Measurements from ENCODE around the gene CECR2. TPM values are rescaled to one million over a fixed set of nuclear protein-coding genes. Genes with fewer than 3 reads are reported as not detected.
A peak's percentile ranks its signal among the peaks of the same experiment; 100 is the strongest.

The CECR2 gene
- total RNA-seq, 1 donor from 2014 or later: 0.24 TPM

GRCh38 chr22:17570851-17571631 lies 201.8 kb downstream of the CECR2 start:
- H3K4me3 Mint-ChIP-seq (ENCODE audit: unreplicated experiment): no peak overlapping the region
- H3K4me1 Mint-ChIP-seq (ENCODE audit: unreplicated experiment): peaks cover 31% of the 10 kb centered on the region
- H3K27me3 Mint-ChIP-seq (ENCODE audit: unreplicated experiment): no peaks in the 10 kb centered on the region
- peak overlapping the region; percentile 43 for H3K27ac Mint-ChIP-seq (ENCODE audit: unreplicated experiment)
- no peak for DNase-seq (ENCODE audit: extremely low spot score, unreplicated experiment)
- no peaks in the 10 kb centered on the region for H3K9me3 Mint-ChIP-seq (ENCODE audit: unreplicated experiment)
- H3K36me3 Mint-ChIP-seq (ENCODE audit: unreplicated experiment): no peaks in the 10 kb centered on the region
- no peak for TF ChIP-seq CTCF (IDR thresholded peaks at IDR 0.05)

GRCh38 chr22:17575151-17575550 lies 205.9 kb downstream of the CECR2 start:
- no peaks in the 10 kb centered on the region for H3K27me3 Mint-ChIP-seq (ENCODE audit: unreplicated experiment)
- no peak overlapping the region for H3K27ac Mint-ChIP-seq (ENCODE audit: unreplicated experiment)
- TF ChIP-seq CTCF (IDR thresholded peaks at IDR 0.05): no peak
- H3K4me3 Mint-ChIP-seq (ENCODE audit: unreplicated experiment): no peak overlapping the region
- H3K36me3 Mint-ChIP-seq (ENCODE audit: unreplicated experiment): no peaks in the 10 kb centered on the region
- DNase-seq (ENCODE audit: extremely low spot score, unreplicated experiment): no peak
- peaks cover 33% of the 10 kb centered on the region for H3K4me1 Mint-ChIP-seq (ENCODE audit: unreplicated experiment)
- no peaks in the 10 kb centered on the region for H3K9me3 Mint-ChIP-seq (ENCODE audit: unreplicated experiment)

- no peaks in the 10 kb centered on the region for H3K36me3 Mint-ChIP-seq (ENCODE audit: unreplicated experiment)
- no peaks in the 10 kb centered on the region for H3K27me3 Mint-ChIP-seq (ENCODE audit: unreplicated experiment)
- peak overlapping the region; percentile 76 for H3K27ac Mint-ChIP-seq (ENCODE audit: unreplicated experiment)
- no peak overlapping the region for H3K4me3 Mint-ChIP-seq (ENCODE audit: unreplicated experiment)
- DNase-seq (ENCODE audit: extremely low spot score, unreplicated experiment): no peak
- no peaks in the 10 kb centered on the region for H3K9me3 Mint-ChIP-seq (ENCODE audit: unreplicated experiment)
- H3K4me1 Mint-ChIP-seq (ENCODE audit: unreplicated experiment): peaks cover 27% of the 10 kb centered on the region
- TF ChIP-seq CTCF (IDR thresholded peaks at IDR 0.05): no peak
These were observed 206.4 kb downstream of the CECR2 start for GRCh38 chr22:17575681-17576080.

GRCh38 chr22:17576470-17576869 lies 207.2 kb downstream of the CECR2 start:
- Mint-ChIP-seq H3K36me3 (ENCODE audit: unreplicated experiment) (no peaks in the 10 kb centered on the region), H3K4me3 (ENCODE audit: unreplicated experiment) (no peak overlapping the region), H3K27ac (ENCODE audit: unreplicated experiment) (peak overlapping the region; percentile 76), H3K27me3 (ENCODE audit: unreplicated experiment) (no peaks in the 10 kb centered on the region), H3K9me3 (ENCODE audit: unreplicated experiment) (no peaks in the 10 kb centered on the region), H3K4me1 (ENCODE audit: unreplicated experiment) (peaks cover 19% of the 10 kb centered on the region)
- DNase-seq (ENCODE audit: extremely low spot score, unreplicated experiment): no peak
- no peak for TF ChIP-seq CTCF (IDR thresholded peaks at IDR 0.05)

- no peak for TF ChIP-seq CTCF (IDR thresholded peaks at IDR 0.05)
- Mint-ChIP-seq H3K27me3 (ENCODE audit: unreplicated experiment) (no peaks in the 10 kb centered on the region), H3K4me3 (ENCODE audit: unreplicated experiment) (no peak overlapping the region), H3K9me3 (ENCODE audit: unreplicated experiment) (no peaks in the 10 kb centered on the region), H3K36me3 (ENCODE audit: unreplicated experiment) (no peaks in the 10 kb centered on the region), H3K4me1 (ENCODE audit: unreplicated experiment) (peaks cover 19% of the 10 kb centered on the region), H3K27ac (ENCODE audit: unreplicated experiment) (peak overlapping the region; percentile 56)
- no peak for DNase-seq (ENCODE audit: extremely low spot score, unreplicated experiment)
These were observed 209.0 kb downstream of the CECR2 start for GRCh38 chr22:17578136-17578754.
